SK-N-SH treated with all-trans-retinoic acid at 6 μM for 48 hours (cell line): ENCODE results near the gene RIN3.

Experiments
- ATAC-seq: fragments of 200-7000 bp; cut with Tn5 transposase; 3 replicates; pipeline ENCODE4 v1.9.1; 2020; ENCODE audit warnings: mild to moderate bottlenecking, moderate library complexity
- ARNTL ChIP-seq: fragments of 450-650 bp; formaldehyde crosslinking; IDR thresholded peaks from 2 replicates; pipeline ENCODE4 v1.5.0; 2020; ENCODE audit warnings: low read depth, mild to moderate bottlenecking, moderate library complexity, borderline replicate concordance
- BACH2 ChIP-seq: fragments of 250-450 bp; sonication (Bioruptor Pico); IDR thresholded peaks from 2 replicates; pipeline ENCODE4 v1.9.0; 2021; ENCODE audit warnings: mild to moderate bottlenecking, borderline replicate concordance
- CSDC2 ChIP-seq: fragments of 250-450 bp; sonication (Bioruptor Pico); IDR thresholded peaks from 2 replicates; pipeline ENCODE4 v1.5.0; 2020; ENCODE audit warnings: mild to moderate bottlenecking, moderate library complexity
- ESRRG ChIP-seq: fragments of 250-450 bp; sonication (Bioruptor Pico); IDR thresholded peaks from 2 replicates; pipeline ENCODE4 v1.6.1; 2021; ENCODE audit warnings: mild to moderate bottlenecking
- GLIS3 ChIP-seq: fragments of 250-450 bp; sonication (Bioruptor Pico); IDR thresholded peaks from 2 replicates; pipeline ENCODE4 v1.5.0; 2020; ENCODE audit warnings: mild to moderate bottlenecking, moderate library complexity
- ISL1 ChIP-seq: fragments of 250-450 bp; sonication (Bioruptor Pico); IDR thresholded peaks from 2 replicates; pipeline ENCODE4 v2.1.2; 2022; ENCODE audit warnings: mild to moderate bottlenecking, moderate library complexity
- OSR1 ChIP-seq: fragments of 250-450 bp; sonication (Bioruptor Pico); IDR thresholded peaks from 2 replicates; pipeline ENCODE4 v1.8.0; 2022; ENCODE audit warnings: moderate library complexity, mild to moderate bottlenecking, inconsistent platforms
- SNAI2 ChIP-seq: fragments of 250-450 bp; sonication (Bioruptor Pico); IDR thresholded peaks from 2 replicates; pipeline ENCODE4 v1.5.0; 2020; ENCODE audit warnings: mild to moderate bottlenecking, moderate library complexity
- TOX ChIP-seq: fragments of 250-450 bp; sonication (Bioruptor Pico); IDR thresholded peaks from 2 replicates; pipeline ENCODE4 v1.8.0; 2021; ENCODE audit warnings: mild to moderate bottlenecking, moderate library complexity, borderline replicate concordance
- ZC3H10 ChIP-seq: fragments of 250-450 bp; sonication (Bioruptor Pico); IDR thresholded peaks from 2 replicates; pipeline ENCODE4 v1.5.1; 2021; ENCODE audit warnings: mild to moderate bottlenecking, moderate library complexity
- ZNF565 ChIP-seq: fragments of 450-650 bp; formaldehyde crosslinking; conservative IDR thresholded peaks from 2 replicates; pipeline ENCODE4 v1.5.0; 2020; ENCODE audit warnings: low read depth, mild to moderate bottlenecking, moderate library complexity
- ZNF70 ChIP-seq: fragments of 450-650 bp; formaldehyde crosslinking; IDR thresholded peaks from 2 replicates; pipeline ENCODE4 v1.5.0; 2020; ENCODE audit warnings: mild to moderate bottlenecking, moderate library complexity
- ZNF8 ChIP-seq: fragments of 450-650 bp; formaldehyde crosslinking; IDR thresholded peaks from 2 replicates; pipeline ENCODE4 v1.5.0; 2020; ENCODE audit warnings: mild to moderate bottlenecking, moderate library complexity
- TF ChIP-seq, protein P1 (sequence below): fragments of 250-450 bp; sonication (Bioruptor Pico); IDR thresholded peaks from 2 replicates; pipeline ENCODE4 v1.8.0; 2020; ENCODE audit warnings: mild to moderate bottlenecking, moderate library complexity, borderline replicate concordance
- TF ChIP-seq, protein P2 (sequence below): fragments of 250-450 bp; sonication (Bioruptor Pico); IDR thresholded peaks from 2 replicates; pipeline ENCODE4 v1.5.0; 2020; ENCODE audit warnings: mild to moderate bottlenecking, moderate library complexity
- TF ChIP-seq, protein P3 (sequence below): fragments of 250-450 bp; sonication (Bioruptor Pico); IDR thresholded peaks from 2 replicates; pipeline ENCODE4 v1.5.1; 2020; ENCODE audit warnings: low read depth, mild to moderate bottlenecking, moderate library complexity
- TF ChIP-seq, protein P4 (sequence below): fragments of 250-450 bp; sonication (Bioruptor Pico); IDR thresholded peaks from 2 replicates; pipeline ENCODE4 v1.5.1; 2021; ENCODE audit warnings: mild to moderate bottlenecking, moderate library complexity

The RIN3 gene

DNA sequence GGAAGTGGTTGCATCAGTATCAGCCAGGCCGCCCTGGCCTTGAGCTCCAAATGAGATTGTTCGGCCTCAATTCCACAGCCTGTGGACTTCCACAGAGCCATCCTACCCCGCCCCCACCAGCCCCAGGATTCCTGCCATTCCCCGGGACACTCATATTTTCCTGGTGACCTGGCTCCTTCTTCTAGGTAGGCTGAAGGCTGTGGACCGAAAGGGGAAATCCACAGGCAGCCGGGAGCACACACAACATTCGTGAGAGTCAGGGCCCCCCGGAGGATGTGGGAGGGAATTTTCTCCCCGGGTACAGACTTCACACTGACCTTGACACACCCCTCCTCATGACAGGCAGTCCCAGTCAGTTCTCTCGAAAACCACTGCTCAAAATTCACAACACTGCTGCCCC is 39.9 kb downstream of the RIN3 start (continued):
- TF ChIP-seq, protein P1, sequence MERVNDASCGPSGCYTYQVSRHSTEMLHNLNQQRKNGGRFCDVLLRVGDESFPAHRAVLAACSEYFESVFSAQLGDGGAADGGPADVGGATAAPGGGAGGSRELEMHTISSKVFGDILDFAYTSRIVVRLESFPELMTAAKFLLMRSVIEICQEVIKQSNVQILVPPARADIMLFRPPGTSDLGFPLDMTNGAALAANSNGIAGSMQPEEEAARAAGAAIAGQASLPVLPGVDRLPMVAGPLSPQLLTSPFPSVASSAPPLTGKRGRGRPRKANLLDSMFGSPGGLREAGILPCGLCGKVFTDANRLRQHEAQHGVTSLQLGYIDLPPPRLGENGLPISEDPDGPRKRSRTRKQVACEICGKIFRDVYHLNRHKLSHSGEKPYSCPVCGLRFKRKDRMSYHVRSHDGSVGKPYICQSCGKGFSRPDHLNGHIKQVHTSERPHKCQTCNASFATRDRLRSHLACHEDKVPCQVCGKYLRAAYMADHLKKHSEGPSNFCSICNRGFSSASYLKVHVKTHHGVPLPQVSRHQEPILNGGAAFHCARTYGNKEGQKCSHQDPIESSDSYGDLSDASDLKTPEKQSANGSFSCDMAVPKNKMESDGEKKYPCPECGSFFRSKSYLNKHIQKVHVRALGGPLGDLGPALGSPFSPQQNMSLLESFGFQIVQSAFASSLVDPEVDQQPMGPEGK = no peak
- no peak for TF ChIP-seq TOX
- TF ChIP-seq CSDC2 = no peak

DNA sequence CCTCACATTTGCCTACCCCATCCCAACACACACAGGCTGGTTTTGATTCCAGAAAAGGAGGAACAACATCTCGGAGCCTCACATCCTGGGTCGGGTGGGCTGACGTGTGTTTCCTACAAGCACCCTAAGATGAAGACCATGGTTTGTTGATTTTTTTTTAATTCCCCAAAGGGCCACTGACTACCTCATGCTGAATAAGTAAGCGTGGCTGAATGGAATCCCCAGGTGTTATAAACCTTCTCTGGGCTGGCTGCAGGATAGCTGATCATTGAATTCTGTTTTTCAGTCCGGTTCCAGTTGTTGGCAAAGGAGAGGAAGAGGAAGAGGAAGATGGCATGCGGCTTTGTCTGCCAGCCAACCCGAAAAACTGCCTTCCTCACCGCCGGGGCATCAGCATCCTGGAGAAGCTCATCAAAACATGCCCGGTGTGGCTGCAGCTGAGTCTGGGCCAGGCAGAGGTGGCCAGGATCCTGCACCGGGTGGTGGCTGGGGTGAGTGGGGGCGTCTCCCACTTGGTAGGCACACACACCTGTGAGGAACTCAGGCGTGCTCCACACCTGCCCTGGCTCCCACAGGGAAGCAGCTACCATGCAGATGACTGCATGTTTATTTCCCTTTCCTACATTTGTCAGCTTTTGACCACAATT is 42.0 kb downstream of the RIN3 start:
- ATAC-seq = no peak
- TF ChIP-seq OSR1 (CRISPR knock-in tag) = no peak
- TF ChIP-seq CSDC2 = no peak
- TF ChIP-seq, protein P2, sequence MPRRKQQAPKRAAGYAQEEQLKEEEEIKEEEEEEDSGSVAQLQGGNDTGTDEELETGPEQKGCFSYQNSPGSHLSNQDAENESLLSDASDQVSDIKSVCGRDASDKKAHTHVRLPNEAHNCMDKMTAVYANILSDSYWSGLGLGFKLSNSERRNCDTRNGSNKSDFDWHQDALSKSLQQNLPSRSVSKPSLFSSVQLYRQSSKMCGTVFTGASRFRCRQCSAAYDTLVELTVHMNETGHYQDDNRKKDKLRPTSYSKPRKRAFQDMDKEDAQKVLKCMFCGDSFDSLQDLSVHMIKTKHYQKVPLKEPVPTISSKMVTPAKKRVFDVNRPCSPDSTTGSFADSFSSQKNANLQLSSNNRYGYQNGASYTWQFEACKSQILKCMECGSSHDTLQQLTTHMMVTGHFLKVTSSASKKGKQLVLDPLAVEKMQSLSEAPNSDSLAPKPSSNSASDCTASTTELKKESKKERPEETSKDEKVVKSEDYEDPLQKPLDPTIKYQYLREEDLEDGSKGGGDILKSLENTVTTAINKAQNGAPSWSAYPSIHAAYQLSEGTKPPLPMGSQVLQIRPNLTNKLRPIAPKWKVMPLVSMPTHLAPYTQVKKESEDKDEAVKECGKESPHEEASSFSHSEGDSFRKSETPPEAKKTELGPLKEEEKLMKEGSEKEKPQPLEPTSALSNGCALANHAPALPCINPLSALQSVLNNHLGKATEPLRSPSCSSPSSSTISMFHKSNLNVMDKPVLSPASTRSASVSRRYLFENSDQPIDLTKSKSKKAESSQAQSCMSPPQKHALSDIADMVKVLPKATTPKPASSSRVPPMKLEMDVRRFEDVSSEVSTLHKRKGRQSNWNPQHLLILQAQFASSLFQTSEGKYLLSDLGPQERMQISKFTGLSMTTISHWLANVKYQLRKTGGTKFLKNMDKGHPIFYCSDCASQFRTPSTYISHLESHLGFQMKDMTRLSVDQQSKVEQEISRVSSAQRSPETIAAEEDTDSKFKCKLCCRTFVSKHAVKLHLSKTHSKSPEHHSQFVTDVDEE (CRISPR knock-in tag) = no peak
- TF ChIP-seq TOX = no peak
- TF ChIP-seq, protein P1 = no peak
- TF ChIP-seq ARNTL = no peak
- TF ChIP-seq, protein P3, sequence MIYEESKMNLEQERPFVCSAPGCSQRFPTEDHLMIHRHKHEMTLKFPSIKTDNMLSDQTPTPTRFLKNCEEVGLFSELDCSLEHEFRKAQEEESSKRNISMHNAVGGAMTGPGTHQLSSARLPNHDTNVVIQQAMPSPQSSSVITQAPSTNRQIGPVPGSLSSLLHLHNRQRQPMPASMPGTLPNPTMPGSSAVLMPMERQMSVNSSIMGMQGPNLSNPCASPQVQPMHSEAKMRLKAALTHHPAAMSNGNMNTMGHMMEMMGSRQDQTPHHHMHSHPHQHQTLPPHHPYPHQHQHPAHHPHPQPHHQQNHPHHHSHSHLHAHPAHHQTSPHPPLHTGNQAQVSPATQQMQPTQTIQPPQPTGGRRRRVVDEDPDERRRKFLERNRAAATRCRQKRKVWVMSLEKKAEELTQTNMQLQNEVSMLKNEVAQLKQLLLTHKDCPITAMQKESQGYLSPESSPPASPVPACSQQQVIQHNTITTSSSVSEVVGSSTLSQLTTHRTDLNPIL (CRISPR knock-in tag) = no peak
- TF ChIP-seq ZNF70 (CRISPR knock-in tag) = no peak
- TF ChIP-seq, all 23 proteins: peak for 0

DNA sequence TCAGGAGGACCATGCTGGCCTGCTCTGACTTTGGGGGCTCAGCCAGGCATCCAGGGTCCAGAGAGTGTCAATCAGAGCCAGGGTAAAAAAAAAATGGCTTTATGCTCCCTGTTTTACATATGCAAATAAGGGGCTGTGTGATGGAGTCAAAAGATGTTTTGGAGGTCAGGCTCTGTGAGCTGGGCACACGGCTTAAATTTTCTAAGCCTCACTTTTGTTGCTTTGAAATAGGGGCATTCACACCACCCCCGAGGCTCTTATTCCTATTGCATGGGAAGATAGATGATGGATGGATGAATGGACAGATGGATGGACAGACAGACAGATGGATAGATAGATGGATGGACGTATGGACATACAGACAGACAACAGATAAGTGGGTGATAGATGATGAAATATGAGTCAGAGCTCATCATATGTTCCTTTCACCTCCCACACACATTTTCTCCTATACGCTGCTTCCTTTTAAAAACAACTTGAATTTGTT is 42.7 kb downstream of the RIN3 start:
- no peak for ATAC-seq
- no peak for TF ChIP-seq ESRRG (CRISPR knock-in tag)
- TF ChIP-seq, protein P4, sequence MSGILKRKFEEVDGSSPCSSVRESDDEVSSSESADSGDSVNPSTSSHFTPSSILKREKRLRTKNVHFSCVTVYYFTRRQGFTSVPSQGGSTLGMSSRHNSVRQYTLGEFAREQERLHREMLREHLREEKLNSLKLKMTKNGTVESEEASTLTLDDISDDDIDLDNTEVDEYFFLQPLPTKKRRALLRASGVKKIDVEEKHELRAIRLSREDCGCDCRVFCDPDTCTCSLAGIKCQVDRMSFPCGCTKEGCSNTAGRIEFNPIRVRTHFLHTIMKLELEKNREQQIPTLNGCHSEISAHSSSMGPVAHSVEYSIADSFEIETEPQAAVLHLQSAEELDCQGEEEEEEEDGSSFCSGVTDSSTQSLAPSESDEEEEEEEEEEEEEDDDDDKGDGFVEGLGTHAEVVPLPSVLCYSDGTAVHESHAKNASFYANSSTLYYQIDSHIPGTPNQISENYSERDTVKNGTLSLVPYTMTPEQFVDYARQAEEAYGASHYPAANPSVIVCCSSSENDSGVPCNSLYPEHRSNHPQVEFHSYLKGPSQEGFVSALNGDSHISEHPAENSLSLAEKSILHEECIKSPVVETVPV (CRISPR knock-in tag) = no peak
- TF ChIP-seq OSR1 (CRISPR knock-in tag) = no peak
- TF ChIP-seq GLIS3 = no peak
- TF ChIP-seq ISL1 (CRISPR knock-in tag) = no peak
- TF ChIP-seq ZNF565 (CRISPR knock-in tag) = no peak
- TF ChIP-seq BACH2 (CRISPR knock-in tag) = no peak
- no peak for TF ChIP-seq ZNF8 (CRISPR knock-in tag)
- TF ChIP-seq ZC3H10 (CRISPR knock-in tag) = no peak
- no peak for TF ChIP-seq ARNTL
- TF ChIP-seq SNAI2 (CRISPR knock-in tag) = no peak
- TF ChIP-seq, protein P3 (CRISPR knock-in tag) = no peak
- TF ChIP-seq, protein P1 = no peak
- no peak for TF ChIP-seq CSDC2
